ENCODE data around the gene VPS16.

- TF ChIP-seq POLR2A (IDR thresholded peaks at IDR 0.05; ENCODE audit: low read length) (no peak), GATA1 (IDR thresholded peaks at IDR 0.05; ENCODE audit: low read depth, low read length) (no peak)
Observed at GRCh38 chr20:2820896-2821869, 19.4 kb upstream of the VPS16 start.
